ENCODE data around the gene SLC2A5.

Gene SLC2A5

GRCh38 chr1:9062021-9062471, 7.4 kb downstream of the SLC2A5 start:
- no peak for TF ChIP-seq CTCF (IDR thresholded peaks at IDR 0.05)
- Histone ChIP-seq H3K27ac (no peak overlapping the region), H3K4me3 (no peak overlapping the region)
- DNase-seq (ENCODE audit: low spot score): no peak

DNA sequence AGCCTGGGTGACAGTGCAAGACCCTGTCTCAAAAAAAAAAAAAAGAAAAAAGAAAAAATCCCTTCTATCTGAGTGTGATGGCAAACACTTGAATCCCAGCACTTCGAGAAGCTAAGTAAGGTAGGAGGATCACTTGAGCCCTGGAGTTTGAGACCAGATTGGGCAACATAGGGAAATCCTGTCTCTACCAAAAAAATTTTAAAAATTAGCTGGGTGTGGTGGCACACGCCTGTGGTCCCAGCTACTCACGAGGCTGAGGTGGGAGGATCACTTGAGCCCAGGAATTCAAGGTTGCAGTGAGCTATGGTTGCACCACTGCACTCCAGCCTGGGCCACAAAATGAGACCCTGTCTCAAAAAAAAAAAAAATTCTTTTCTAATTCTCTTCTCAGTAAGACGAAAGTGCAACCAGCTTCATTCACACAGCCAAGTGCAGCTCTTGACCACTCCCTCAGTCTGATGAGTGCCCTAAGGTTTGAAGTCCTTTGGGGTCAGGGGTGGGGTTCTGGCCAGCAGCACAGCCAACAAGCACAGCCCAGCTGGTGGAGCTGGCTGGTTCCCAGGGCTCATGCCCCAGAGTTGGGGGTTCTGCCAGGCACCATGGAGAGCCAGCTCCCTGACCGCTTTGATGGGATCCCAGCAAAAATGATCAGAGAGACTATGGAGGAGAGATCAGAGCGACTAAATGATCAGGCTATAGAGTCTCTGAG, 8.0 kb downstream of the SLC2A5 start:
- Histone ChIP-seq H3K27ac (no peak overlapping the region), H3K4me3 (no peak overlapping the region)
- no peak for DNase-seq (ENCODE audit: low spot score)
- TF ChIP-seq CTCF (IDR thresholded peaks at IDR 0.05): no peak

DNA sequence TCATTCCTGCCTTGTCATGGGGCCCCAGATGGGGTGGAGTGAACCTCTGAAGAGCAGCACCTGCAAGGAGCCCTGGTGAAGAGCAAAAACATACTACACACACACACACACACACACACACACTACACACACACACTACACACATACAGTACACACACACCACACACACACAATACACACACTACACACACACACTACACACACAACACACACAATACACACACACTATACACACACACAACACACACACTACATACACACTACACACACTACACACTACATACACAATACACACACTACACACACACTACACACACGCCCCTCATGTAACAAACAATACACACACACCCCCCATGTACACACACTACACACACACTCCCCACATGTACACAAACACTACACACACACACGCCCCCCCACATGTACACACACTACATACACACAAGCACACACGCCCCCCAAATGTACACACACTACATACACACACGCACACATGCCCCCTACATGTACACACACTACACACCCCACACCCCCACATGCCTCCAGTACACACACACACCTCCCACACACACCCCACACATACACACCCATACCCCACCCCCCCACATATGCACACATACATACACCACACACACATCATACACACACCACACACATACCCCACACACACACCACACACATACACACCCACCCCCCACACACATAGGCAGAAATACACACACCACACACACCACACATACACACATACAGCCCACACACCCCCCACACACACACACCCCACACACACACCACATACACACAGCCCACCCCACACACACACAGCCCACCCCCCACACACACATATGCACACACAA, 9.3 kb downstream of the SLC2A5 start:
- no peak for DNase-seq (ENCODE audit: low spot score)
- no peak for TF ChIP-seq CTCF (IDR thresholded peaks at IDR 0.05)
- no peak overlapping the region for H3K4me3 ChIP-seq
- H3K27ac ChIP-seq: no peak overlapping the region

DNA sequence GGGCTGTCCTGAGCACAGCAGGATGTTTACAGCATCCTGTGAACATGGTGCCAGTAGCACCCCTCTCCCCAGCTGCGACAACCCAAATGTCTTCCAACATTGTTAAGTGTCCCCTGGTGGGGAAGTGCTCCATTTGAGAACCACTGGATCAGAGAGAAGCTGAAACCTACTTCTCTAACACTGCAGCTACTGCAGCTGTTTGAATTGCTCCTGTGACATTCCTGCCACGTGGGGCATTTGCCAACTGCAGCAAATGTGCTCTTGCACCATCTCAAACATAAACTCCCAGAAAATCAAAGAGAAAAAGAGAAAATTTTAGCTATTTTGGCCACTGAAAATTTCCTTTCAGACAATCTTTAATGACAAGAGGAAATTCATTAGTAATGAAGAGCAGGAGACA, 11.0 kb downstream of the SLC2A5 start:
- Histone ChIP-seq H3K27ac (no peak overlapping the region), H3K4me3 (no peak overlapping the region)
- no peak for DNase-seq (ENCODE audit: low spot score)
- no peak for TF ChIP-seq CTCF (IDR thresholded peaks at IDR 0.05)

GRCh38 chr1:9057851-9058250, 11.6 kb downstream of the SLC2A5 start:
- no peak overlapping the region for H3K4me3 ChIP-seq
- no peak for DNase-seq (ENCODE audit: low spot score)
- H3K27ac ChIP-seq: no peak overlapping the region
- no peak for TF ChIP-seq CTCF (IDR thresholded peaks at IDR 0.05)

DNA sequence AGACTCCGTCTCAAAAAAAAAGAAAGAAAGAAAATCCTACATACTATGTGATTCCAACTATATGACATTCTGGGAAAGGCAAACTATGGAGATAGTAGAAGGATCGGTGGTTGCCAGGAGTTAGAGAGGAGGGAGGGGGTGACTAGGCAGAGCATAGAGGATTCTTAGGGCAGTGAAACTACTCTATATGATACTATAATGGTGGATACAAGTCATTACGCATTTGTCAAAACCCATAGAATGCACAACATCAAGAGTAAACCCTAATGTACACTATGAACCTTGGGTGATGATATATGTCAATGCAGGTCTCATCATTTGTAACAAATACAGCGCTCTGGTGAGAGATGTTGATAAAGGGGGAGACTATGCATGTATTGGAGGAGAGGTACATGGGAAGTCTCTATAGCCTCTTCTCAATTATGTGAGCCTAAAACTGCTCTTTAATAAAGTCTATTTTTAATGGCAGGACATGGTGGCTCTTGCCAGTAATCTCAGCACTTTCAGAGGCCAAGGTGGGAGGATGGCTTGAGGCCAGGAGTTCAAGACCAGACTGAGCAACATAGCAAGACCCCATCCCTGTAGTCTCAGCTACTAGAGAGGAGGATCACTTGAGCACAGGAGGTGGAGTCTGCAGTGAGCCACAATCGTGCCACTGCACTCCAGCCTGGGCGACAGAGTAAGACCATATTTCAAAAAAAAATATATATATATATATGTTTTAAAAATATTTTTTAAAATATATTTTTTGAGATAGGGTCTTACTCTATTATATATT, 17.0 kb downstream of the SLC2A5 start:
- DNase-seq (ENCODE audit: low spot score): no peak
- TF ChIP-seq CTCF (IDR thresholded peaks at IDR 0.05): no peak
- Histone ChIP-seq H3K27ac (no peak overlapping the region), H3K4me3 (no peak overlapping the region)

Measured in coronary artery (tissue), 2 donors.